Body of pancreas (tissue), 4 donors: ENCODE results near the gene BICD1. TPM values are rescaled to one million over a fixed set of nuclear protein-coding genes. Genes with fewer than 3 reads are reported as not detected.
A peak's percentile ranks its signal among the peaks of the same experiment; 100 is the strongest.

Experiments used
- ATAC-seq: fragments of 150-250 bp; one replicate; pipeline ENCODE4 v1.9.1; 2016
- DNase-seq, 4 donors: peaks; one replicate each; pipeline ENCODE4 v3.0.0-alpha.2; 2019
- H3K27ac ChIP-seq, 4 donors: fragments of 200-600 bp; sonication (generic); 1 replicate in 3 of 4; 2 replicates in 1 of 4; pipeline versions ENCODE4 v1.5.1 to v1.6.1; 2016 to 2019; ENCODE audit warnings: mild to moderate bottlenecking in 1 of 4, mixed read lengths in 1 of 4, moderate library complexity in 1 of 4
- H3K27me3 ChIP-seq, 2 donors: fragments of 200-600 bp; sonication (generic); one replicate each; pipeline ENCODE4 v1.6.0; 2016; ENCODE audit warnings: mild to moderate bottlenecking in 1 of 2
- H3K36me3 ChIP-seq, 2 donors: fragments of 200-600 bp; sonication (generic); replicated peaks in 1 of 2; 2 replicates each; pipeline ENCODE4 v1.5.1; 2016; ENCODE audit warnings: low read depth in 2 of 2; ENCODE audit not compliant: insufficient read depth in 1 of 2
- H3K4me1 ChIP-seq: fragments of 200-600 bp; sonication (generic); one replicate; pipeline ENCODE4 v1.6.0; 2016
- H3K4me3 ChIP-seq, 2 donors: fragments of 200-600 bp; sonication (generic); 1 replicate in 1 of 2; 2 replicates in 1 of 2; pipeline ENCODE4 v1.5.1; 2016 to 2019
- H3K9me3 ChIP-seq, 3 donors: fragments of 200-600 bp; sonication (generic); 1 replicate in 2 of 3; 2 replicates in 1 of 3; pipeline ENCODE4 v1.5.1; 2016
- CTCF ChIP-seq, 7 experiments: fragments of 450-650 bp in 4 of 7; fragments of 200-600 bp in 3 of 7; sonication (generic) in 3 of 7; IDR thresholded peaks; one replicate each; pipeline ENCODE4 v1.5.1; 2016 to 2019; ENCODE audit warnings: antibody characterized with exemption in 7 of 7
- POLR2A ChIP-seq, 3 donors: fragments of 450-650 bp; IDR thresholded peaks; one replicate each; pipeline ENCODE4 v1.6.1; 2016; ENCODE audit warnings: antibody characterized with exemption in 3 of 3, mild to moderate bottlenecking in 2 of 3
- WGBS, 2 donors: methylation state at CpG; one replicate each; pipeline ENCODE4 v1.1.5; 2017; 5-methylcytosine and 5-hydroxymethylcytosine counted together
- intact Hi-C: fragments of 100-400 bp; cut with DNase I; formaldehyde crosslinking; loops from one replicate; pipeline ENCODE4 v1.15.1; 2023
- total RNA-seq, 2 donors: library from RNA; depleted of rRNA; stranded (reverse); fragments of >200 nt; gene quantifications; one replicate each; pipeline ENCODE4 v1.1.0, GENCODE V29; 2016

Gene BICD1
- total RNA-seq, 2 donors from 2014 or later, result 3.0 to 6.2 TPM

GRCh38 chr12:32398816-32399369 lies 292.2 kb downstream of the BICD1 start:
- WGBS, 2 donors, result 1 to 2% methylated on average over 19 to 29 of the region's 36 CpGs
- Histone ChIP-seq H3K4me3 (no peak overlapping the region), H3K27ac (peak overlapping the region; percentile 81 to 97 (median 96)), H3K36me3 (no peaks in the 10 kb centered on the region), H3K9me3 (no peaks in the 10 kb centered on the region), H3K27me3 (no peaks in the 10 kb centered on the region), H3K4me1 (peaks cover 33% of the 10 kb centered on the region)
- no peak for DNase-seq
- peak; percentile 7 for ATAC-seq
- TF ChIP-seq POLR2A (IDR thresholded peaks at IDR 0.05), result no peak
- peak in 1 of 7 experiments; percentile 5 for TF ChIP-seq CTCF (IDR thresholded peaks at IDR 0.05)
- intact Hi-C loops, result no loop called here

- WGBS, 2 donors, result 0 to 7% methylated on average over 3 to 82 of the region's 82 CpGs
- H3K4me1 ChIP-seq, result peaks cover 33% of the 10 kb centered on the region
- H3K27me3 ChIP-seq, result no peaks in the 10 kb centered on the region
- TF ChIP-seq CTCF (IDR thresholded peaks at IDR 0.05), result peak in 6 of 7 experiments; percentile 5 to 53 (median 46)
- peak; percentile 97 to 99 (median 98) for TF ChIP-seq POLR2A (IDR thresholded peaks at IDR 0.05)
- peak within 1 kb of the TSS; percentile 77 to 90 for H3K4me3 ChIP-seq
- H3K36me3 ChIP-seq, result no peaks in the 10 kb centered on the region
- no peaks in the 10 kb centered on the region for H3K9me3 ChIP-seq
- peak within 1 kb of the TSS; percentile 90 to 97 (median 96) for H3K27ac ChIP-seq
- intact Hi-C loops, result no loop called here
- DNase-seq (peak; percentile 95 to 96 (median 96)), ATAC-seq (peak; percentile 94)
Measured at GRCh38 chr12:32399370-32400113, 292.9 kb downstream of the BICD1 start, which contains the start of gene FGD4. TSS of gene FGD4 (plus strand) at chr12:32399558.

GRCh38 chr12:32400114-32400672 lies 293.5 kb downstream of the BICD1 start:
- H3K4me1 ChIP-seq, result peaks cover 33% of the 10 kb centered on the region
- H3K27me3 ChIP-seq, result no peaks in the 10 kb centered on the region
- H3K36me3 ChIP-seq, result no peaks in the 10 kb centered on the region
- peak overlapping the region; percentile 77 to 90 for H3K4me3 ChIP-seq
- ATAC-seq (peak; percentile 19), DNase-seq (peak in 1 of 4 donors; percentile 50)
- TF ChIP-seq POLR2A (IDR thresholded peaks at IDR 0.05) (no peak), CTCF (IDR thresholded peaks at IDR 0.05) (no peak)
- intact Hi-C loops, result no loop called here
- no peaks in the 10 kb centered on the region for H3K9me3 ChIP-seq
- WGBS, 2 donors, result 2 to 6% methylated on average over 15 of the region's 15 CpGs
- H3K27ac ChIP-seq, result peak overlapping the region; percentile 90 to 97 (median 96)

- Histone ChIP-seq H3K27me3 (no peaks in the 10 kb centered on the region), H3K27ac (peak overlapping the region in 3 of 4 donors; percentile 96 to 97 (median 96)), H3K9me3 (no peaks in the 10 kb centered on the region), H3K4me3 (peak overlapping the region in 1 of 2 donors; percentile 77), H3K4me1 (peaks cover 33% of the 10 kb centered on the region), H3K36me3 (no peaks in the 10 kb centered on the region)
- TF ChIP-seq CTCF (IDR thresholded peaks at IDR 0.05), result no peak
- DNase-seq, result no peak
- intact Hi-C loops, result no loop called here
- 5 to 13% methylated on average over 2 of the region's 2 CpGs for WGBS, 2 donors
- ATAC-seq, result no peak
Measured at GRCh38 chr12:32400866-32401265, 294.2 kb downstream of the BICD1 start.
